ENCODE results near the gene AJAP1. TPM values are rescaled to one million over a fixed set of nuclear protein-coding genes. Genes with fewer than 3 reads are reported as not detected.
A peak's percentile ranks its signal among the peaks of the same experiment; 100 is the strongest.

AJAP1 gene
- total and polyA plus RNA-seq, 2 of the 8 experiments (the other 6 are each of a cell fraction or from before 2014, with no cell fraction given) = 1.9 to 6.2 TPM

GRCh38 chr1:4684864-4685522, 30.6 kb downstream of the AJAP1 start:
- Histone ChIP-seq H3K9ac (replicated peaks in 1 of 4; ENCODE audit: extremely low read depth in 1 of 4, low read depth in 3 of 4, low read length in 3 of 4) (no peak overlapping the region), H2BK12ac (ENCODE audit: low read depth, low read length) (no peak overlapping the region), H2BK15ac (ENCODE audit: low read length) (no peak overlapping the region), H3K18ac (ENCODE audit: extremely low read depth, low read length) (peak overlapping the region; percentile 13; the same call in 1 of the 2 replicates), H4K5ac (ENCODE audit: insufficient read length, low read depth, low read length) (no peak overlapping the region), H3K9me3 (ENCODE audit: insufficient read depth in 2 of 2, low read depth in 1 of 2, low read length in 1 of 2) (0 out of 4 replicates have a peak, but pooled peaks cover 0 to 3% of the 10 kb centered on the region in 2 experiments), H2BK5ac (ENCODE audit: low read depth, low read length) (no peak overlapping the region), H3K4me3 (ENCODE audit: extremely low read depth in 1 of 4, insufficient read depth in 2 of 4, low read depth in 3 of 4, low read length in 4 of 4) (no peak overlapping the region), H3K23ac (ENCODE audit: insufficient read length) (no peak overlapping the region), H3K4ac (replicated peaks; ENCODE audit: insufficient read length, low read depth, low read length) (no peak overlapping the region), H4K8ac (ENCODE audit: extremely low read depth, insufficient read depth, low read length) (no peak overlapping the region; the same call in 1 of the 2 replicates), H4K20me1 (replicated peaks in 1 of 2; ENCODE audit: control insufficient read depth in 1 of 2, insufficient read depth in 2 of 2, low read length in 2 of 2) (no peaks in the 10 kb centered on the region), H3K4me1 (replicated peaks in 1 of 4; ENCODE audit: control insufficient read depth in 3 of 4, insufficient read depth in 4 of 4, low read length in 3 of 4) (peaks cover 3 to 7% (median 5%) of the 10 kb centered on the region in 4 experiments; a peak in 5 of 7 replicates), H3K79me1 (ENCODE audit: low read depth, low read length) (no peaks in the 10 kb centered on the region), H2BK20ac (ENCODE audit: low read length) (no peak overlapping the region), H3K36me3 (ENCODE audit: control insufficient read depth in 2 of 4, insufficient read depth in 4 of 4, low read length in 3 of 4) (no peaks in the 10 kb centered on the region), H3K23me2 (ENCODE audit: low read depth, low read length) (peaks cover 5% of the 10 kb centered on the region; the same call in 1 of the 2 replicates), H3K79me2 (ENCODE audit: control insufficient read depth in 1 of 2, insufficient read depth in 2 of 2, low read length in 2 of 2) (no peaks in the 10 kb centered on the region), H3K4me2 (ENCODE audit: insufficient read depth in 1 of 2, low read depth in 2 of 2, low read length in 2 of 2) (no peak overlapping the region; a peak in 1 of 4 replicates), H2BK120ac (replicated peaks; ENCODE audit: low read depth, low read length) (no peak overlapping the region), H2AK5ac (ENCODE audit: low read depth, low read length) (no peak overlapping the region), H2AFZ (ENCODE audit: low read length) (no peak overlapping the region), H3K27ac (ENCODE audit: low read depth, low read length) (no peak overlapping the region), H3K56ac (replicated peaks; ENCODE audit: insufficient read length, low read depth, low read length) (no peak overlapping the region), H4K91ac (replicated peaks; ENCODE audit: insufficient read length, low read length) (no peak overlapping the region), H3K14ac (ENCODE audit: insufficient read length) (no peak overlapping the region), H3K27me3 (replicated peaks in 1 of 4; ENCODE audit: control insufficient read depth in 3 of 4, extremely low read depth in 1 of 4, insufficient read depth in 3 of 4, low read length in 3 of 4) (no peaks in the 10 kb centered on the region; a peak in 1 of 7 replicates)
- no peak for FAIRE-seq
- ChIA-PET CTCF (ENCODE audit: partially characterized antibody) (interaction anchor here (1.0 to 2.1 kb wide), 4 partner anchors 9 to 26 kb away, joined by 3 to 6 read pairs (median 4); no protein-coding TSS in a partner anchor), POLR2A (ENCODE audit: partially characterized antibody) (no interaction called here)
- DNase-seq (ENCODE audit: low read depth in 1 of 2, low spot score in 2 of 2) = no peak
- WGBS, 2 experiments (ENCODE audit: extremely low coverage in 1 of 2, insufficient coverage in 1 of 2, insufficient read length in 1 of 2, insufficient replicate concordance in 2 of 2, low coverage in 1 of 2, low lambda C conversion rate in 2 of 2, missing lambda C conversion rate in 1 of 2) = 69% methylated on average over 7 of the region's 7 CpGs; no CpG with 5 or more reads in 1 of the 2 experiments
- TF ChIP-seq MAX (IDR thresholded peaks at IDR 0.05) = no peak
- no peak for TF ChIP-seq ATF3 (IDR thresholded peaks at IDR 0.05; ENCODE audit: insufficient read depth, low read depth, low read length)
- no peak for TF ChIP-seq JUN (IDR thresholded peaks at IDR 0.05; ENCODE audit: low read depth, low read length)
- no peak for TF ChIP-seq PHF8 (conservative IDR thresholded peaks at IDR 0.05; ENCODE audit: low read depth, low read length)
- no peak for TF ChIP-seq ASH2L (IDR thresholded peaks at IDR 0.05; ENCODE audit: low read length)
- no peak for TF ChIP-seq KDM1A (IDR thresholded peaks at IDR 0.05; ENCODE audit: borderline replicate concordance, low read length)
- TF ChIP-seq KDM5A (IDR thresholded peaks at IDR 0.05; ENCODE audit: low read length) = no peak
- TF ChIP-seq SAP30 (IDR thresholded peaks at IDR 0.05; ENCODE audit: insufficient read depth, insufficient replicate concordance, low read length) = no peak
- TF ChIP-seq NANOG (IDR thresholded peaks at IDR 0.05; ENCODE audit: insufficient read depth, low read depth, low read length, poor library complexity, severe bottlenecking) = no peak

All from H1 (cell line).